Osteoblast (primary cell): Measurements from ENCODE around the gene ATG3. TPM values are rescaled to one million over a fixed set of nuclear protein-coding genes. Genes with fewer than 3 reads are reported as not detected.

Experiments used
- DNase-seq: peaks from one replicate; pipeline ENCODE4 v3.0.0; 2011; ENCODE audit warnings: low spot score, mixed read lengths; ENCODE audit not compliant: insufficient read length; ENCODE audit errors: missing footprints
- H2AFZ ChIP-seq: 2 replicates; pipeline ENCODE4 v1.6.0; 2011; ENCODE audit warnings: mild to moderate bottlenecking, low read length
- H3K27ac ChIP-seq: 2 replicates; pipeline ENCODE4 v1.5.1; 2011; ENCODE audit warnings: mild to moderate bottlenecking, low read depth, low read length, moderate library complexity
- H3K27me3 ChIP-seq: 2 replicates; pipeline ENCODE4 v1.6.0; 2012; ENCODE audit warnings: mild to moderate bottlenecking, control low read depth, inconsistent platforms, low read length, moderate library complexity; ENCODE audit not compliant: insufficient read depth
- H3K36me3 ChIP-seq: 2 replicates; pipeline ENCODE4 v1.5.1; 2011; ENCODE audit warnings: mild to moderate bottlenecking, low read length, control low read depth, moderate library complexity; ENCODE audit not compliant: insufficient read depth
- H3K4me1 ChIP-seq: 2 replicates; pipeline ENCODE4 v1.5.1; 2011; ENCODE audit warnings: mild to moderate bottlenecking, low read length, control low read depth, moderate library complexity; ENCODE audit not compliant: insufficient read depth
- H3K4me2 ChIP-seq: 2 replicates; pipeline ENCODE4 v1.6.0; 2011; ENCODE audit warnings: mild to moderate bottlenecking, low read length; ENCODE audit not compliant: insufficient read depth
- H3K4me3 ChIP-seq: fragments of 200-600 bp; sonication (generic); 3 replicates; pipeline ENCODE4 v1.5.1; 2012; ENCODE audit warnings: mild to moderate bottlenecking, low read length, inconsistent platforms; ENCODE audit not compliant: insufficient read depth
- H3K79me2 ChIP-seq: 2 replicates; pipeline ENCODE4 v1.6.0; 2012; ENCODE audit warnings: mild to moderate bottlenecking, low read length, control low read depth, inconsistent platforms; ENCODE audit not compliant: insufficient read depth
- H3K9me3 ChIP-seq: 2 replicates; pipeline ENCODE4 v1.5.1; 2011; ENCODE audit warnings: low read depth, low read length, control low read depth
- H4K20me1 ChIP-seq: 2 replicates; pipeline ENCODE4 v1.6.0; 2012; ENCODE audit warnings: mild to moderate bottlenecking, low read length, control low read depth; ENCODE audit not compliant: insufficient read depth
- CTCF ChIP-seq: IDR thresholded peaks from 2 replicates; pipeline ENCODE4 v1.5.1; 2011; ENCODE audit warnings: mild to moderate bottlenecking, low read depth, low read length, moderate library complexity; ENCODE audit errors: extremely low read depth
- total RNA-seq: library from RNA; depleted of rRNA; stranded (reverse); fragments of >200 nt; gene quantifications from 2 replicates; pipeline ENCODE4 v1.2.3, GENCODE V29; 2012

Gene ATG3
- total RNA-seq, 1 donor, result 68.4 TPM

- no peak for TF ChIP-seq CTCF
Observed at GRCh38 chr3:112508860-112509259, 52.9 kb downstream of the ATG3 start.

DNA sequence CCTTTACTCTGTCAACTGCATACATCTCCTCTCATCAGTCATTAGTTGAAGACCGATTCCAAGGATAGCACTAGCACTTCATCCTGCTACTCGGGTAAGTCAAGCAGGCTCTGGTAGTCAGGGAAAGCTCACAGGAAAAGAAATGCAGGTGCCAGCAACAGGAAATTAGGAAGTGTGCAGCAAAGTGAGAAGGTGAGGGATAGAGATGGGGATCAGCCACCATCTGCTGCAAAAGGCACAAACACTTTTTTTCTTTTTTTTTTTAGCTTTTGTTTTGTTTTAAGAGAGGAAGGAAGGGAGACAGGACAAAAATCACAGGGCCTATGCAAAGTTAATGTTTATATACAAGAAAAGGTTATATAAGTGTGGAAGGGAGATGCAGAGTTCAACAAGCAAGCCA is 53.5 kb downstream of the ATG3 start:
- Histone ChIP-seq H3K27me3 (no peaks in the 10 kb centered on the region), H3K4me1 (no peaks in the 10 kb centered on the region), H4K20me1 (no peaks in the 10 kb centered on the region), H3K9me3 (no peaks in the 10 kb centered on the region), H3K27ac (no peak overlapping the region), H3K36me3 (no peaks in the 10 kb centered on the region), H3K4me3 (no peak overlapping the region), H3K79me2 (no peaks in the 10 kb centered on the region), H3K4me2 (no peak overlapping the region), H2AFZ (no peak overlapping the region)
- no peak for DNase-seq
- TF ChIP-seq CTCF, result no peak

More at GRCh38 chr3:112508860-112509259, 52.9 kb downstream of the ATG3 start:
- H3K27ac ChIP-seq, result no peak overlapping the region
- no peaks in the 10 kb centered on the region for H3K36me3 ChIP-seq
- H3K9me3 ChIP-seq, result no peaks in the 10 kb centered on the region
- no peak for DNase-seq
- no peak overlapping the region for H3K4me2 ChIP-seq
- H3K27me3 ChIP-seq, result no peaks in the 10 kb centered on the region
- no peak overlapping the region for H2AFZ ChIP-seq
- no peaks in the 10 kb centered on the region for H4K20me1 ChIP-seq
- H3K4me1 ChIP-seq, result no peaks in the 10 kb centered on the region
- no peaks in the 10 kb centered on the region for H3K79me2 ChIP-seq
- no peak overlapping the region for H3K4me3 ChIP-seq

GRCh38 chr3:112505907-112506306 is 55.9 kb downstream of the ATG3 start:
- H2AFZ ChIP-seq, result no peak overlapping the region
- no peak overlapping the region for H3K4me2 ChIP-seq
- no peak overlapping the region for H3K4me3 ChIP-seq
- no peaks in the 10 kb centered on the region for H3K27me3 ChIP-seq
- no peaks in the 10 kb centered on the region for H3K79me2 ChIP-seq
- H3K4me1 ChIP-seq, result no peaks in the 10 kb centered on the region
- no peak overlapping the region for H3K27ac ChIP-seq
- no peaks in the 10 kb centered on the region for H3K9me3 ChIP-seq
- no peak for TF ChIP-seq CTCF
- no peak for DNase-seq
- no peaks in the 10 kb centered on the region for H3K36me3 ChIP-seq
- H4K20me1 ChIP-seq, result no peaks in the 10 kb centered on the region

GRCh38 chr3:112504123-112504522 is 57.6 kb downstream of the ATG3 start:
- Histone ChIP-seq H3K79me2 (no peaks in the 10 kb centered on the region), H3K4me2 (no peak overlapping the region), H3K4me1 (no peaks in the 10 kb centered on the region), H3K27me3 (no peaks in the 10 kb centered on the region), H3K27ac (no peak overlapping the region), H4K20me1 (no peaks in the 10 kb centered on the region), H3K36me3 (no peaks in the 10 kb centered on the region), H3K4me3 (no peak overlapping the region), H2AFZ (no peak overlapping the region), H3K9me3 (no peaks in the 10 kb centered on the region)
- no peak for TF ChIP-seq CTCF
- no peak for DNase-seq
